Effector CD8-positive, alpha-beta T cell (primary cell): ENCODE results near the gene WNK2.
"Not testable (repeated sequence)": the region's sequence is repeated elsewhere in the genome, so short reads cannot be mapped to it uniquely, and the experiment has no call there.

ENCODE experiments used
- DNase-seq: peaks from one replicate; lab custom pipeline; 2025; lab: John Stamatoyannopoulos, UW

Gene WNK2

DNA sequence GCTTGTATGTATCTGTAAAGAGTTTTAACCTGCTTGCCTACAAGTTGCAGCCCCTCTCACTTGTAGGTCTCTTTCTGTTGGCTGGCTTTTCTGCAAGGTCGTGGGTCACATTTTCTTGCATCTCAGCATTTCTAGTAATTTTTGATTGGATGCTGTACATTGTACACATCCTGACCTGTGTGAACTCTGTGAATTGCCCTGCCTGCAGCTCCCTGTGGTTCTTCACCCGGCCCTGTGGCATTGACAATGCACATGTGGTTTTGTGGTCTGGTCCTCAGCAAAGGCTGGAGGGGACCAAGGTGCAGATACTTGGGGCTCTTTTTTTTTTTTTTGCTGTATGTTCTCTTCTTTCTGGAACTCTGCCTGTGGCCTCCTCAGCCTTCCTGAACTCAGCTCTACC is 53.6 kb downstream of the WNK2 start:
- no peak for DNase-seq

DNA sequence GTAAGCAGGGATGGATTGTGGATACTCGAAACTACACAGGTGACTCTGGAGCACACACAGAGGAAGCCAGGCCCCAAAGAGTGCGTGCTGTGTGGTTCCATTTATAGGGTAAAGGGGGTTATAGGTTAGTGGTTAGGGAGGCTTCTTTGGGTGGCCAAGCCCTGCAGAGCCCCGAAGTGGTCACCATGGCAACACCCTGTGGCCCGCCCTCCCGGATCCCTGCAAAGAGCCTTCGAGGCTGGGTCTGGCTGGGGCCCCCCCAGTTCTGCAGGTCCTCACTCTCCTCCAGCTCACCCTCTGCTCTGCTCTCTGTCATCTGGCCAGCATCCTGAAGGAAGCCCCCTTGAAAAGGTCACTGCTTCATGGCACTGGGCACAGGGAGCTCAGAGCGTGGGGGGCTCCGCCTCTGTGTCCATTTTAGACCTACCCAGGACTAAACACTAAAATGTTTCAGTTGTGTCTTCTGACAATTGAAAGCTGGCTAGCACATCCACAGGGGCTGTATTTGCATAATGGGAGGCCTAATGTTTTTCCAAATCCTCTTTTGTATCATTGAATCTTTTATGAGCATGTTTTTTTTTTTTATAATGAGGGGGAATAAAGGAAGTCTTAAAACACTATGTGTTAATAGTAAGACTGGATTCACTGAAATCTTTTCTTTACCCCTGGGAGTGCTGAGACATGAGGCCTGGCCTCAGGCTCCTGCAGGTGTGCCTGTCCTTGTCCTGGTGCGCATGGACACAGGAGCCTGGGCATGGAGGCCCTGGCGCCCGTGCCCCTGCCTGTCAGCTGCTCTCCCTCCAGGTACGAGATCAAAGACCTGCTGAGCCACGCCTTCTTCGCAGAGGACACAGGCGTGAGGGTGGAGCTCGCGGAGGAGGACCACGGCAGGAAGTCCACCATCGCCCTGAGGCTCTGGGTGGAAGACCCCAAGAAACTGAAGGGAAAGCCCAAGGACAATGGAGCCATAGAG is 55.3 kb downstream of the WNK2 start:
- DNase-seq = no peak

DNA sequence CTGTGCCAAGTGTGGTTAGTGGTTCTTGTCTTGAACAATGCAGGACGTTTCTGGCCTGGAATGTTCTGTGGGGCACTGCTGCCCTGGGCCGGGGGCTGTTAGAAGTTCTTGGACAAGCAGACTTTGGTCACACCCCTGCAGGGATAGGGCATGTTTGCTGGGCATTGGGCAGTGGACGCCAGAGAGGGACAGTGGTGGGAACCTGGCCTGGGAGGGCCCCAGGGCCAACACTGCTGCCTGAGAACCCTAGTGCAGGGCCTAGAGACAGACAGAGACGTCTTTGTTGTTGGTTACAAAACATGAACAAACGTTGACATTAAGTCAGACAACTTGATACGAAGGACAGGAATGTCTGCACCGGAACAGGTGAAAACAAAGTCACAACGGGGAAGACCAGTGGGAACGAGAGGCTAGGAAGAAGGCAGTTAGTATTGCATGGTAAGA is 57.0 kb downstream of the WNK2 start:
- no peak for DNase-seq

DNA sequence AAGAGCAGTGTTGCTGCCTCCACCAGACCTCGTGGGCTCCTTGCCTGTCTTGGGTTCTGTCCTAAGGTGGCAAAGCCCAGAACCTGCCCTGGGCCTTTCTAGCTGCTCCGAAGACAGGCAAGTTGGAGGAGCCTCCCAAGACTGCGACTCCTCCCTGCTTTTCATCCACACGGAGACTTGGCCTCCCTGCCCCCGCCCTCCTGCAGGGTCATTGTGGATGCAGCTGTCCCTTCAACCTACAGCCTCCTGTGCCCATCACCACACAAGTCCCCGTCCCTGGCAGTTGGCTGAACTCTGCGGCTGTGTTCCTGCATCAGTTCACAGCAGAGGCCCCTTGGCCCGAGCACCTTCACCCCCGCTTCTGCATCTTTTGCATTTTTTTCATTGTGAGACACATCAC is 59.2 kb downstream of the WNK2 start:
- no peak for DNase-seq

DNA sequence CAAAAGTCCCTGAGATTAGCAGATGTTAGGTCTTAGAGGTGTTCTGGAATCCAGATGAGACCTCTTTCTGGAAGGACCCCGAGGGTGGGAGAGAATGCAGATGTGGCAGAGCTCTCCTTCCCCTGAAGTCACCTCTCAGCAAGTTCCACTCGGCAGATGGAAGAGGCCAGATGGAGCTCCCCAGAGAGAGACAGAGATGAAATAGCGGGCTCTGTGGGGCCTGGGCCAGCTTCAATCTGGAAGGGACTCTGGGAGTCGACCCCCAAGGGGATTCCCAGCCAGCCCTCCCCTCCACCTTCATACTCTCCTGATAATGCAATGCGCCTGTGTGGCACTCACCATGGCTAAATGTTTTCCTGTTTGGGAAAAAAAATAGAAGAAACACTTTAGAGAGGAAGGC is 60.2 kb downstream of the WNK2 start:
- no peak for DNase-seq

DNA sequence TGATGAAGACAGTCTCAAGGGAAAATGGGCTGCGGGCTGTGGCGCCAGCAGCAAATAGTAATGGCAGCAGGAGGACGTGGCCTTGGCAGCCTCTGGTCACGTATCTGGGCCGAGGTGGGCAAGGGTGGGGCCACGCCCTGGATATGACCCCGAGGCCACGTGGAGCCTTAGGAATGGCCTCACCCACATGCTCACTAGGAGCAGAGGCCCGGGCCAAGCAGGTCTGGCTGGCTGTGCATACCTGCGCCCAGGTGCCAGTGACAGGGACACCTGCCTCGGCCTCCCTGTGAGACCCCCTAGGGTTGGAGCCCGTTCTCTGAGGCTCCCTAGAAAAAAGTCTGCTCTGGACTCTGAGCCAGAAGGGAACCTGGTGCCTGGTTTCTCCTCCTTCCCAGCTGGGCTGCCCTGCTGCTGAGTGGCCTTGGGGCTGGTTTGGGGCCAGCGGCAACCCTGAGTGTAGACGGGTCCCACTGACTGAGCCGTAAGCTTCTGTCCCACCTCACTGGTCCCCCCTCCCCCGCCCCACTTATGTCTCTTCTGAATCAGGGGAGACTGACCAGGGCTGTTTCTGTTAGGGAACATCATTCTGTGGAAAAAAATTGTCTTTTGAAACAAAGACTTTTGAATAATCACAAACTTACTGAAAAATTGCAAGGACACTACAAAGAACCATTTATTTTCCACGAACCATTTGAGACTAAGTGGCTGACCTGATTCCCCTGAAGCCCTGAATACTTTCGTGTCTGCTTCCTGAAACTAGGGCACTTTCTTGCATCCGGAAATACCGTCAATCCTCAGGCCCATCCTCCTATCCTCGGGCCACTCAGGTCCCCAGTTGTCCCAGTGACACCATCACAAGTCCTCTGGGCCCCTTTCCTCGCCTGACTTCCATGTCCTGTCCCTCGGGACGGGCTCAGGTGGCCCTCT is 60.8 kb downstream of the WNK2 start:
- DNase-seq = no peak

DNA sequence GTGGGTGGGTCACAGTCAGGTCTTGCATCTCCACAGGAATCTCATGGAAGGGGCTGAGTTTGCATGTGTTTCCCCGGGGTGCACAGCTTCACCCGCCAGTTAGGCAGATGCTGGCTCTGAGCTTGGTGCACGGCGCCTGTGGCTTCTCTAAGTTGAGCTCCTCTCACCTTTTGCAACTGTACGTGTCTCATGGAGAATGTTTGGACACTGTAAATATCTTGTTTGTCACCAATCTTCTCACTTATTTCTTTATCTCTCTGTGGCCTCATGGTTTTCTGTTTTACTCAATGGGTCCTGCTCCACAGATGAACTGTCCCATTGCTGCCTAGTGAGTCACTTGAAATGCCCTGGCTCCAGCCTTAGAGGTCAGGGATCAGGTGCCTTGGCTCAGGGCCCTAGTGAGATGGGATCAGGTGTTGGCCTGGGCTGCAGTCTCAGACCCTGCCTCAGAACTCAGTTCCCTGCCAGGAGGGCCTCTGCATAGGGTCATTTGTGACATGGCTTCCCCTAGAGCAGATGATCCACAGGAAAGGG is 61.6 kb downstream of the WNK2 start:
- no peak for DNase-seq

DNA sequence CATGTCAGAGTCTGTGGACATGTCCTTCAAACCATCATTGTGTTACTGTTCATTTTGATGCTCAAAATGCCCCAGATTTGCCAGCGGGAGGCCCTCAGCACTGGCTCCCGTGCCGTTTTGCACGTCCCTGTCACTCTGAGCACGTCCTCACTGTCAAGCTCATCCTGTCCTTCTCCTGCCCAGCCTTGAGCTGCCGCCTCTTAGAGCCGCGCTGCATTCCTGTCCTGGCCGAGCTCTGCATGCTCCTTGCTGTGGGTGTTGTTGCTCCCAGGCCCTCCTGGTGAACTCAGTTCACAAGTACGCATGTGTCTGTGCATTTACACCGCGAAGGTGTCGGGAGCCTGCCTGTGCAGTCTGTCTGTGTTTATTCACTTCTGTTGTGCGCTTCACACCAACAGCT is 62.2 kb downstream of the WNK2 start:
- DNase-seq = no peak

DNA sequence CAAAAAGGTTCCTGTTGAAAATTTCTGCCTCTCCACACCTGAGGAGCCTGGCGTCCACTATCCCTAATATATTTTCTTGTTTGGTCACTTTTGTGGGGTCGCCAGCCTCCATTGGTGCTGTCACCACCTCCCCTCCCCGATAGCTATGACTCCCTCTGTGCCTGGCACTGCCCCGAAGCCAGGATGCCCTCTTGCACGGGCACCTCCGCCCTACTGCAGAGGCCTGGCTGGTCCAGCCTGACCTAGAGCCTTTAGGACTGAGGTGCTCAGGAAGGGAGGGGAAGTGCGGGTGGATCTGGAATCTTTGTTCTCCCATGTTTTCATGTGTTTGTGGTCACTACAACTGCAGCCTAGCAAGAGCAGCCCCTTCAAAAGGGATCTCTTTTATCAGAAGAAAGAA is 62.6 kb downstream of the WNK2 start:
- no peak for DNase-seq

DNA sequence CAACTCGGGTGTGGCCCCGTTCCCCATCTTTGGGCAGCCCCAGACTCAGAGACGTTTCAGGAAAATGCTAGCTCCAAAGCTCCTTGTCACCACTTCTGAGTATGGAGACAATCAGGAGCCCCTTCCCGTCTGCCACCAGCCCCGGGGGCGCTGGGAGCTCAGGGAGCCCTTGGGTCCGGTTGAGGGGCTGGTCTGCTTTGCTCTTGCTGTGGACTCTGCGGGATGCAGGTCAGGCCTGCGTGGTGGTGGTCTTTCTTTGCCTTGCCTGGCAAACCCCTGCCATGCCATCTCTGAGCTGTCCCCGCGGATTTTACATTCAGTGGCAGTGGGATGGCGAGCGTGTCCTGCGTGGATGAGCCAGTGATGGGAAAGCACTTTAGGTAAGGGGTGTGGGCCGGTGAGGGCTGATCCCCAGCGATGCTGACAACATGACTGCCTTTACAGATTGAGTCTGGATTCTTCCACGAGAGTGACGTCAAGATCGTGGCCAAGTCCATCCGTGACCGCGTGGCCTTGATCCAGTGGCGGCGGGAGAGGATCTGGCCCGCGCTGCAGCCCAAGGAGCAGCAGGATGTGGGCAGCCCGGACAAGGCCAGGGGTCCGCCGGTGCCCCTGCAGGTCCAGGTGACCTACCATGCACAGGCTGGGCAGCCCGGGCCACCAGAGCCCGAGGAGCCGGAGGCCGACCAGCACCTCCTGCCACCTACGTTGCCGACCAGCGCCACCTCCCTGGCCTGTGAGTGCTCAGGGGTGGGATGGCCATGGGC is 63.3 kb downstream of the WNK2 start:
- no peak for DNase-seq

DNA sequence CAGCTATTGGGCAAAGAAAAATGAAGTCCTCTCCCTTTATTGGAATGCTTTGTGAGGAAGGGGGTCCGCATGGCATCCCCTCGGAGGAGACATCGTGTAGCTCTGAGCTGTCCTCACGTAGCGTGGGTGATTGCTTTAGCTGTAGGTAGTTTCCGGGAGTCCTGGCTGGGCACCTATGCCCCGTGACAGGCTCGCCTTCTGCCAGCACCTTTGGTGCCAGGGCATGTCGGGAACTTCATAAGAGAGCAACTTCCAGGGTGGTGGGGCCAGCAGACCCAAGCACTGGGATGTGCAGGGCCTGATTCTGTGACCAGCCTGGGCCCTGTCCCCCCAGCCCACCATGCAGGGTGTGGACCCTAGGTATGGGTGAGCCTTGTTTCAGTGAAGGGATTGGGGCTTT is 64.0 kb downstream of the WNK2 start:
- DNase-seq = no peak

DNA sequence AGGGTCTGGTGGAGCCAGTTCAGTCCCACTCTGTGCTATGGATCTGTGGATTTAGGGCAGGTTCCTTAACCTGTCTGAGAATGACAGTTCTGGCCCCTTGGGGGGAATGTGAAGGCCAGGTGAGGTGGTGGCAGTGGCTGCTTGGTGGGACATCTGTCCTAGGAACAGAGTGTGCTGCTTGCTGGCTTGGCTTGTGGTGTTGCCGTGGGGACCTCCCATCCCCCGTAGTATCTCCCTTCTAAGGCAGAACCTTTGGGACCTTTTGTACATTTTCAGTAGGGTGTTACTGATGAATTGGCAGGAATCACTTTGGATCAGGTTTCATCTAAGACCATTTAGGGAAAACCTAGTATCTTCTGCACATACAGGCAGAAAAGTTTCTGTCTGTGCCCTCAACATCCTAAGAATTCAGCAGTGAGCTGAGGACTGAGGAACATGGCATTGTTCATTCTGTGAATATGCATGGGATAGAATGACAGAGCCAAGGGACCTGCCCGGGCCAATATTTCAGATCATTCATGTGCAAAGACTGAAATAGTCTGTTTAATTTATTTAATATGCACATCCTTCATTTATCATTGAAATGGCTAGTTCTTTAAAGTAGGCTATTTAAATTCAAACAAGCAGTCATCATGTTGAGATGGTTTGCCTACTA is 64.6 kb downstream of the WNK2 start:
- no peak for DNase-seq

DNA sequence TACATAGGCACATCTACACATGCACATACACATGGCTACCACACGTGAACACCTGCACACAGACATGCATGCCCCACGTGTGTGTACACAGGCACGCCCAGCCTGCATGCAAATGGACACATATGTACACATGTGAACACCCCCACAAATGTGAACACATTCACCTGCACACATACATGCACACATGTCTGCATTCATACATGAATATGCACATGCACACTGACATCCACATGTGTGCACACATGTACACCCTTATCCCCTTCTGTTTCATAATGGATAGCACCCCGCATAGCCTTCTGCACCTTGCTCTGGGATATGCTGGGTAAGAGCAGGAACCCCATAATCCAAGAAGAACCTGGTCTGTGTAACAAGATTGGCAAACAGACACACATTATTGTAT is 66.2 kb downstream of the WNK2 start:
- no peak for DNase-seq

DNA sequence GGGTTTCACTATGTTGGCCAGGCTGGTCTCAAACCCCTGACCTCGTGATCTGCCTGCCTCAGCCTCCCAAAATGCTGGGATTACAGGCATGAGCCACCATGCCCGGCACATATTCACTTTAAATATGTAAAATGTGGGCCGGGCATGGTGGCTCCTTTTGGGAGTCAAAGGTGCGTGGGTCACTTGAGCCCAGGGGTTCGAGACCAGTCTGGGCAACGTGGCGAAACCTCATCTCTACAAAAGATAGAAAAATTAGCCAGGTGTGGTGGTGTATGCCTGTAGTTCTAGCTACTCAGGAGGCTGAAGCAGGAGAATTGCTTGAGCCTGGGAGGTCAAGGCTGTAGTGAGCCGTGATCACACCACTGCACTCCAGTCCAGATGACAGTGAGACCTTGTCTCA is 67.4 kb downstream of the WNK2 start:
- not testable (repeated sequence) for DNase-seq

DNA sequence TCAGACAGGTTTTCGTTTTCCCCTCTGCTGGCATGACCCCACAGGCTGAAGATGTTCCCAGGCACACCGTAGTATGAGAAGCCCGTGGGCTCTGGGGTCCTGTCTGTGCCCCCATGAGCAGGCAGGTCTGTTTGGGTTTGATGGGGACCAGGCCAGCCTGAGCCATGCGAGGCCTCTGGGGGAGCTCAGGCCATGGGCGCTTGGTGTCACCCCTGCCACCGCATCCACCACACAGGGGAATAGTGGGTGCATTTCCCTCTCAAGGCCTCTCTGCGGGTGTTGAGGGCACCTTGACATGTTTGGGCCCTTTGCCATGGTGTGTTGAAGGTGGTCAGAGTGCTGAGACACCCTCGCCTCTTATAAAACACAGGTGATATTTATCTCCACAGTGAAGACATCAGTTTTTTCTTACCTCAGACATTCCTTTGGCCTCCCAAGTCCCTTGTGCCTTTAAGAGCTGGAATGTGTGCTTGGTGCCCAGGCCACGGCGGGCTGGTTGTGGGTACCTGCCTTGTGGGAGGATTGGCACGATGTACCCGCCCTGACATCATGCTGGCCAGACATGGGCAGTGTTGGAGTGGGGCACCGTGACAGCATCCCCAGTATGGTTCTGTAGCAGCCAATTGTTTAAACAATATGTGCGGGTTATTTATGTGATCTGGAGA is 68.3 kb downstream of the WNK2 start:
- DNase-seq = no peak

DNA sequence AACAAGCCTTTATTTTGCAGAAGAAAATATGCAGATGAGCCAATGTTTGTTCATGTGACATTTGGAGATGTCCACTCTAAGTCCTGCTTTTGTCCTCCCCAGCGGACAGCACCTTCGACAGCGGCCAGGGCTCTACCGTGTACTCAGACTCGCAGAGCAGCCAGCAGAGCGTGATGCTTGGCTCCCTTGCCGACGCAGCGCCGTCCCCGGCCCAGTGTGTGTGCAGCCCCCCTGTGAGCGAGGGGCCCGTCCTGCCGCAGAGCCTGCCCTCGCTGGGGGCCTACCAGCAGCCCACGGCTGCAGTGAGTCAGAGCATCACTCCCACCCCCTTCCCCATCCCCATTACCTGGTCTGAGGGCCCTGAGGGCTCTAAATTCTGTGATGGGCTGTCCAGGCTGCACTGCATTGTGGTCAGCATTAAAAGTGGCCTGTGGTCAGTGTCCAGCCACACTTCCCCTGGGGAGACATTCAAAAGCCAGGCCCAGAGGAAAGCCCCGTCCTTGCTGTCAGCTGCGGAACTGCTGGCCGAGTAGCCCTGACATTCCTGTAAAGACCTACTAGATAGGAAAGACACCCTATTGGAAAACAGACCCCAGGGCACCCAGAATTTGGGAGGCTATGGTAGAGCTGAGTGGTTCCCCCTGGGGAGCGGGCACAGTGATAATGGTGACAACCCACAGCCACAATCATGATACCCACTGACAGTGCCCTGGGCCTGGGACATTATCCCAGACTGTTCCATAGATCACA is 69.0 kb downstream of the WNK2 start:
- DNase-seq = no peak

DNA sequence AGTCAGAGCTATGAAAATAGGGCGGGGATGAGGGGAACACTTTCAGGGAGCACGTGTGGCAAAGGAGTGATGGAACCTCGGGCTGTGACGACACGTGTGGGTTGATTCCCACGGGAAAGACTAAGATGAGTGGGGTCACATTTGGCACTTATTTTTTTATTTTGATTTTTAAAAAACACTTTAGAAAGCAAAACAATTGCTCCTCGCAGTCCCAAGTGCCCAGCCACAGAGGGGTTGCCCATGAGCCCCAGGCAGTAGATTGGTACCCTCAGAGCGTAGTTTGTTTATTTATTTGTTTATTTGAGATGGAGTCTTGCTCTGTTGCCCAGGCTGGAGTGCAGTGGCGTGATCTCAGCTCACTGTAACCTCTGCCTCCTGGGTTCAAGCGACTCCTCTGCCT is 69.7 kb downstream of the WNK2 start:
- no peak for DNase-seq

DNA sequence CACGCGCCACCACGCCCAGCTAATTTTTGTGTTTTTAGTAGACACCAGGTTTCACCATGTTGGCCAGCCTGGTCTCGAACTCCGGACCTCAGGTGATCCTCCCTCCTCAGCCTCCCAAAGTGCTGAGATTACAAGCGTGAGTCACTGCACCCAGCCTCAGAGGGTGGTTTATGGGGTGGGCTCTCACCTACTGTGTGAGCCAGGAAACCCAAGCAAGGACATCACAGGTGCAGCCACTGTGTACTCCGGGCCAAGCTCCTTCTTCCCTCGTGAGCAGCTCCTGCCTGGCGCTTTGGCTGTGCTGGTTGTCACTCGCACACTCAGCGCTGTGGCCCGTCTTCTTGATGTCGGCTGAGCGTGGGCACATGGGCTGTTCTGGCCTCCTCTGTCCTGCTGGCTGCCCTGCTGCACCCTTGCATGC is 70.1 kb downstream of the WNK2 start:
- DNase-seq = no peak

DNA sequence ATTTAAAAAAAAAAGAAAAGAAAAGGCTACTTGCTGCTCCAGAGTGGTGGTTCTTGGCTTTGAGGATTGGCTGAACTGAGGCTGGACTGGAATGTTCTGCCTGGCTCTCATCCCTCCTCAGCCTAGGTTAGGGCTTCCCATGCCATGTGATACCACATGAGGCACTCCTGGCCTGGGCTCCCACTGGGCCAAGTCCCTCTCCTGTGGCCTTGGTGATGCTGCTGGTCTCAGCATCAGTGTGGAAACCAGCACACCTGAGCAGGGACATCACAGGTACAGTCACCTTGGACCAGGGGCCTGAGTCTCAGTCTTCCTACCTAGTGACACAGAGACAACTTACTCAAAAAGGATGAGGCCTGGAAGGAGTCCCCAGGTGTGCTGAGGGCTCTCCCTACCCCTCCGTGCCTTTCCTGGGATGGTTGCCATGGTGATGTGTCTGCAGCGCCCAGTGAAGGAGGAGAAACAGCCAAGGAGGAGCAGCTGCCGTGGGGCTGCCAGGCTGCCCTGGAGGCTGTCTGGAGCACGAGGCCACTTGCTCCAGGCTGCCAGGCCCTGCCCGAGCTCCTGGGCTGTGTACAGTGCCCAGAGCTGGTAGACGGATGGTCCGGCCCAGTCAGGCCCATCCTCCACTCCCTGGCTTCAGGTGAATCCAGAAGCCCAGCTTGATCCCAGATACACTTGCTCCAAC is 71.0 kb downstream of the WNK2 start:
- no peak for DNase-seq
